Hematopoietic multipotent progenitor cell treated with erythropoietin and hydrocortisone succinate and interleukin-3 and kit ligand, for 8 days (in vitro differentiated cells): ENCODE measurements around the gene LZTR1.

Experiments
- DNase-seq: peaks from one replicate; pipeline ENCODE4 v3.0.0-alpha.2; 2015

LZTR1 gene

DNA sequence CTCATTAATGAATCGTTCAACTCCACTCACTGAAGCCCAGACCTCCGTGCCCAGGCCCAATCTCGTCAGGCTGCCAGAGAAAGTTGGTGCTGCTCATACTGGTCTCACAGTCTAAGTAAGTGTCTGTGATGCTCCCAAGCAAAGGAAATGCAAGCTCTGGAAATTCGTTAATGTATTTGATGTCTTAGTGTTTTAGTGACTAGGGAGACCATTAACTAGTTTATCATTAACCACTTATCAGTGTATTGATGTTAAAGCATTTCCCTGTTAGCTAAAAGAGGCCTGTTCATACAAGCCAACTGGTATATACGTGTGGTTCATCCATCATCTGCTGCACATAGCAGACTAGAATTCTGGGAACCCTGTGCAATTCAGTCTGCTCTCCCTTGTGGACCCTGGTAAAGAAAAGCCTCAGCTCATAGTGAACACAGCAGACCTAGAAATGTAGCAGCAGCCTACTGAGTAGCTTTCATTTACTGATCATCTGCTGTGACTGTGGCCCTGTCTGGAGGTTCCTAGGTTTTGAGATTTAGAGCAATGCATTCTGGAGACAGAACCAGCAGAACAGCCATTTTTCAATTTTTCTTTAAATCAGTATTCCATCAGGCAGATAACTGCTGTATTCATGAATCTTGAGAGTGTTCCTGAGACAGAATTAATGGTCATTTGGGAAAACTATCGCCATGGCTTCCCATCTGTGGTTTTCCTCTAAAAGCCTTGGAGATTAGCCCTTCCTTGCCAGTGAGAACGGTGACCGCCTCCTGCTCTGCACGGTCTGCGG is 30.8 kb upstream of the LZTR1 start:
- no peak for DNase-seq

GRCh38 chr22:20951932-20952380 is 30.1 kb upstream of the LZTR1 start:
- no peak for DNase-seq

DNA sequence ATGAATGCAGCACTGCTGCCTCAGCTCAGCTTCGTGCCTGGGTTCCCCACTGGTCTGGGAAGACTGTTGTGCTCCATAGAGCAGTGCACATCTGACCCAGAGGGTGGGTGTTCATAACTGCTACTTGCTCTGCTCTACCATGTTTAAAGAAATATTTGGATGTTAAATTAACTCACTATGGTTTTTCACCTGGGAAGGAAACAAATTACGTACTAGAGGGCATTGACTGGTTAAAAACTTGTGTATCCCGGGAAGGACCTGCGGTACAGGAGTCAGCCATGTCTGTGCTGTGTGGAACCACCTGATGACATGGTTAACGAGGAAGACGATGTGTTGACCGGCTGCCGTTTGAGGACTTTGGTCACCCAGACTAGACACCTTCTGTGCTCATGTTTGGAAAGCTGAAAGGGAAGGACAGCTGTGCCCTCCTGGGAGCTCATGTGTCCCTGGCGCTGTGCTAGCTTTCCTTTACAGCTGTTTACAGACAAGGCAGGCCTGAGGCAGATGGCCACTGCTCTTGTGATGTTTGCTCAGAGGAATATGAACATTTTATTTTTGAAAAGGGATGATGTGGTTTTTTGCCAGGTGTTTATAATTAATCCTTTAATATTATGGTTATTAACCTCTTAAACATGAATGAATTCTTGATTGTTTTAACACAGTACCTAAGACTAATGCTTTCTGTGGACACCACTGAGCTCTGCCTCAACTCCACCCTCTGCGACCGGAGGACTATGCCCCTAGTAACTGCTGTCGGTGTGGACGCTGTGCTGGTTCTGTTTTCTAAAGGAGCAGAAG is 29.4 kb upstream of the LZTR1 start:
- DNase-seq = no peak

DNA sequence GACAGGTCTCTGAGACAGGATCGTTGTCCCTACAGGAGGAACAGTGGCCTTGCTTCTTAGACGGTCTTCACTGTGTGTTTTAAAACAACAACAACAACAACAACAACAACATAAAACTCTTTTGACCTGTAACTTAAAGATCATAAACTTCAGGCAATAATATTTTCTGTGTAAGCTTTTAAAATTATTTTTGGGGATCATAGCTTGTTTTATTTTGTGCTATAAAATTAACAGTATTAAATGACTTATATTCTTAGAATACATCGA is 28.8 kb upstream of the LZTR1 start:
- DNase-seq = no peak

GRCh38 chr22:20953668-20954500 is 28.2 kb upstream of the LZTR1 start:
- DNase-seq = no peak

DNA sequence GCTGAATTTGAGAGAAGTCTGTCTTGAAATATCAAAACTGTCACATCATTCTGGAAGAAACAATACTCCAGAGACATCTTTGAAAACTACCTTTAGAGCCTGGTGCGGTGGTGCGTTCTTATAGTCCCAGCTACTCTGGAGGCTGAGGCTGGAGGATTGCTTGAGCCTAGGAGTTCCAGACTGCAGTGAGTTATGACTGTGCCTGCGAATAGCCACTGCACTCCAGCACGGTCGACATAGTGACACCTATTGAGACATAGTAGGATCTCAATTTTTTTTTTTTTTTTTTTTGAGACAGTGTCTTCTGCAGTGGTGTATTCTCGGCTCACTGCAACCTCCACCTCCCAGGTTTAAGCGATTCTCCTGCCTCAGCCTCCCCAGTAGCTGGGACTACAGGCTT is 26.5 kb upstream of the LZTR1 start:
- peak; percentile 39 for DNase-seq

DNA sequence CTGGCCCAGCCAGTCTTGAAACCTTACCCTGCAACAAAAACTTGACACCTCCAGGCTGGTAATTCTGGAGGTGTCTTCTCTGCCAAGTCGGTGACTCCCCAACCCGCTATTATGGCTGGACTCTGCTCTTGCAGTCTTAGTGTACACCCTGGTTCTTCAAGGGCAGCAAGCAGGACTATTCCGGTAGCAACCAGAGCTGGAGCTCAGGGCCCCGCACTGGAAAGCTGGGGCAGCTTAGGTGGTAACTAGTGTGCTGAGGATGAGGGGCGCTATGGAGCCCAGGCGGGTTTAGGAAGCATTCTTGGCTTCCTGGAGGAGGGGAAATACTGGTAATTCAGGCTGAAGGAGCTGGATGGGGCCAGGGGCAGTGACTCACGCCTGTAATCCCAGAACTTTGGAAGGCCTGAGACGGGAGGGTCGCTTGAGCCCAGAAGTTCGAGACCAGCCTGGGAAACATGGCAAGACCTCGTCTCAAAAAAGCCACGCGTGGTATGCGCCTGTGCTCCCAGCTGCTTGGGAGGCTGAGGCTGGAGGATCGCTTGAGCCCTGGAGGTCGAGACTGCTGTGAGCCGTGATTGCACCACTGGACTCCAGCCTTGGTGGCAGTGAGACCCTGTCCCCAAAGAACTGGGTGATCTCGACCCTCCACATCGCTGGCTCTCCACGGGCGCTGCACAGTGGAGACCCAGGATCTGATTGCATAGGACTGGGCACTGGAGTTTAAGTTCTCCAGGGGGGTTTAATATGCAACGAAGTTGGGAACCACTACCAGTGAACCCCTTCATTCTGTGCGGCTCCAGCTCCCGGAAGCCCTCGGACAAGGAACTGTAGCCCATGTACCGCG is 25.6 kb upstream of the LZTR1 start:
- DNase-seq = peak; percentile 46

DNA sequence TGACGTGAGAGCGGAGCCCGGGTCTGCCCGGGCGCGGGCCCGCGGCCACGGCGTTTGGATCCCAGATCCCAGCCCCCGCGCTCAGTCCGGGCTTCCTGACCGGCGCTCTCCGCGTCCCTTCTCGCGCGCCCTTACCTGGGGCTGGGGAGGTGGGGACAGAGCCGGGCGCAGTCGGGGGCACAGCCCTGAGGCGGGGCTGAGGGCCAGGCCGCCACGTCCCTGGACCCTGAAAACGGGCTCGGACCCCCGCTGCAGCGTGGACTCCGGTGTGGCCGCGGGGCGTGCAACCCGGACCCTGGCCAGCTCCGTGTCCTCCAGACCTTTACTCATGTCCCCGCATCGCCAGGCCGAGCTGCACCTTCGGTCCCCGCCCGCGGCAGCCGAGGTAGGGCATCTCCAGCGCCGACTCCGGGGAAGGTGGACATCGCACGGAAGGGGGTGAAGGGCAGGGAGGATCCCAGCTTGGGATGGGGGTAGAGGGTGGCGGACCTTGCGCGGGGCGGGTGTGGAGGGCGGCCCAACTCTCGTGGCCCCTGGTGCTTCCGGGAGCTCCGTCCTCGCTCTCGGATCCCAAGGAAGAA is 24.9 kb upstream of the LZTR1 start:
- no peak for DNase-seq

GRCh38 chr22:20957683-20958431 is 24.2 kb upstream of the LZTR1 start:
- DNase-seq = peak; percentile 60

- no peak for DNase-seq
These were observed 22.3 kb upstream of the LZTR1 start for GRCh38 chr22:20959578-20960461.

GRCh38 chr22:20960609-20961008 is 21.5 kb upstream of the LZTR1 start:
- DNase-seq = no peak

- no peak for DNase-seq
These were observed 19.6 kb upstream of the LZTR1 start for GRCh38 chr22:20962491-20962945.

- no peak for DNase-seq
These were observed 18.7 kb upstream of the LZTR1 start for GRCh38 chr22:20963201-20964052.

GRCh38 chr22:20964090-20964798 is 17.9 kb upstream of the LZTR1 start:
- DNase-seq = no peak

DNA sequence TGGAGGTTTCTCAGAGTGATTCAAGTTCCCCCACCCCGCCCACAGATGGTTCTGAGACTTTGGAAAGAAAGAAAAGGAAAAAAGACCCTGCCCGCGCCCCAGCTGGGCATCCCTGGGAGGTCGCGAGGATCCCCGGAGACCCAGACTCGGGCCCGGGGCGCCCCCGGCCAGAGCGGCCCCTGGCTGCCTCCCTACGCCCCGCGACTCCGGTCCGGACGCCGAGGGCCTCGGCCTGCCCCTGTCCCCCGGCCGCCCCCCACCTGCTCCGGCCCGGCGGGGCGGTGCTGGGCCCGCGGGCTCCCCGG is 17.3 kb upstream of the LZTR1 start:
- DNase-seq = no peak

GRCh38 chr22:20965104-20965887 is 16.8 kb upstream of the LZTR1 start:
- no peak for DNase-seq

DNA sequence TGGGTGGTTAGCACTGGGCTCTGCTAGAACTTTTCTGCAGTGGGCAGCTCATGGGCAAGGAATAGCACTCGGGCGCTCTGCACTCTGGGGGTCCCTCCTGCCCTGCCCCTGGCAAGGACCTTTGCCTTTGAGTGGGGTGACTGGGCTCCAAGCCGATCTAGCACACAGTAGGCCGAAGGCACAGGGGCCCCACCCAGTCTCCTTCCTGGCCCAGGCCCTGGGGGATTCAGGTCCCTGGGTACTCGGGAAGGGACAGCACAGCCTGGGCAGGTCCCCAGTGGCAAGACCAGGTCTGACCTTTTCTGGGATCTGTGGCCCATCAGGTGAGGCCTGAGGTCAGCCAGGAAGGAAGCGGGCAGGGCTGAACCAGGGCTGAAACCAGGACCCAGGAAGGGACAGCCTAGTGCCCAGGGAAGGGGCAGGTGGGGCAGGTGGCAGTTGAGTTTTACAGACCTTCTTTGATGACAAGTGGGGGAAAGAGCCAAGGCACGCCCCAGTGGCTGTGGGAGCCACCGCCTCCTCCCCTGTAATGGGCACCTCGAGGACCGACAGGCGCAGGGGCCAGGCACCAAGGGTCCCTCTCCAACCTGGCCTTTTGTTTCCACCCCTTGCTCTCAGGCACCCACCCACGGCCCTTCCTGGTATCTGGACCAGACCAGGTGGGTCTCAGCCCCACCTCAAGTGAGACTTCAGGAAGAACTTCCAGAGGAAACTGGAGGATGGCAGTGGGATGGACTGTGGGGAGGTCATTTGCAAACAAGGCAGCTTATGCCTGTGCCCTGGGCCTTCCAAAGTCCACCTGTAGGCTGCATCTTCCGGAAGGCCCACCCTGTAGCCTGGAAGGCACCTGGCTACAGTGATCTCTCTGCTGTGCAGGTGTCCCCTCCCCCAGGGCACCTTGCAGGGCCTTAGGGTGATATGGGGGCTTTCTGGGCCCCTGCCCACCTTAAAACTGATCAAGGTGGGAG is 15.9 kb upstream of the LZTR1 start:
- DNase-seq = no peak
